Activated T-cell treated with anti-CD3 and anti-CD28 coated beads, Interleukin-2, amount 50 U/mL, for 48 hours (primary cell): ENCODE results near the gene GLRB.
"Not testable (repeated sequence)": the region's sequence is repeated elsewhere in the genome, so short reads cannot be mapped to it uniquely, and the experiment has no call there.

ENCODE experiments used
- DNase-seq, 2 experiments: peaks; one replicate each; pipeline ENCODE4 v3.0.0-alpha.2; 2020

GLRB gene

GRCh38 chr4:157141976-157142375 is 66.0 kb downstream of the GLRB start:
- no peak for DNase-seq

- DNase-seq: no peak
Measured at GRCh38 chr4:157143369-157143768, 67.4 kb downstream of the GLRB start.

- no peak for DNase-seq
Measured at GRCh38 chr4:157151711-157152110, 75.8 kb downstream of the GLRB start.

- no peak for DNase-seq
Measured at GRCh38 chr4:157165935-157166610, 90.1 kb downstream of the GLRB start.

- DNase-seq: no peak
Measured at GRCh38 chr4:157170321-157170720, 94.4 kb downstream of the GLRB start.

- DNase-seq: no peak
Measured at GRCh38 chr4:157172011-157172410, 96.1 kb downstream of the GLRB start.

GRCh38 chr4:157180268-157180667 is 104.3 kb downstream of the GLRB start:
- DNase-seq: not testable (repeated sequence)

- no peak for DNase-seq
Measured at GRCh38 chr4:157184300-157184699, 108.3 kb downstream of the GLRB start.

GRCh38 chr4:157185363-157185762 is 109.4 kb downstream of the GLRB start:
- DNase-seq: no peak

GRCh38 chr4:157195374-157195773 is 119.4 kb downstream of the GLRB start:
- no peak for DNase-seq

GRCh38 chr4:157196046-157196445 is 120.1 kb downstream of the GLRB start:
- DNase-seq: no peak

GRCh38 chr4:157204634-157205244 is 128.8 kb downstream of the GLRB start:
- peak; percentile 31 to 34 for DNase-seq

GRCh38 chr4:157217708-157218107 is 141.8 kb downstream of the GLRB start:
- no peak for DNase-seq

GRCh38 chr4:157219711-157220370 is 143.9 kb downstream of the GLRB start:
- no peak for DNase-seq

GRCh38 chr4:157220371-157220881 is 144.5 kb downstream of the GLRB start, which contains the start of gene GRIA2:
Gene GRIA2 (plus strand): TSS chr4:157220728. CDS start chr4:157221043, 315 bp downstream.
- DNase-seq: peak; percentile 21 to 30

GRCh38 chr4:157221426-157221894 is 145.5 kb downstream of the GLRB start:
- no peak for DNase-seq
